AG10803 (cell line): Measurements from ENCODE around the gene TEKT3.
A peak's percentile ranks its signal among the peaks of the same experiment; 100 is the strongest.

Experiments
- DNase-seq: peaks from one replicate; pipeline ENCODE4 v3.0.0; 2010; ENCODE audit warnings: low read depth
- H3K4me3 ChIP-seq: 2 replicates; pipeline ENCODE4 v1.5.1; 2011; ENCODE audit warnings: mild to moderate bottlenecking, low read length, control low read depth
- TF ChIP-seq, protein P1 (sequence below): conservative IDR thresholded peaks from 2 replicates; pipeline ENCODE4 v1.5.1; 2011; ENCODE audit warnings: mild to moderate bottlenecking, low read length, control low read depth, inconsistent platforms

TEKT3 gene

DNA sequence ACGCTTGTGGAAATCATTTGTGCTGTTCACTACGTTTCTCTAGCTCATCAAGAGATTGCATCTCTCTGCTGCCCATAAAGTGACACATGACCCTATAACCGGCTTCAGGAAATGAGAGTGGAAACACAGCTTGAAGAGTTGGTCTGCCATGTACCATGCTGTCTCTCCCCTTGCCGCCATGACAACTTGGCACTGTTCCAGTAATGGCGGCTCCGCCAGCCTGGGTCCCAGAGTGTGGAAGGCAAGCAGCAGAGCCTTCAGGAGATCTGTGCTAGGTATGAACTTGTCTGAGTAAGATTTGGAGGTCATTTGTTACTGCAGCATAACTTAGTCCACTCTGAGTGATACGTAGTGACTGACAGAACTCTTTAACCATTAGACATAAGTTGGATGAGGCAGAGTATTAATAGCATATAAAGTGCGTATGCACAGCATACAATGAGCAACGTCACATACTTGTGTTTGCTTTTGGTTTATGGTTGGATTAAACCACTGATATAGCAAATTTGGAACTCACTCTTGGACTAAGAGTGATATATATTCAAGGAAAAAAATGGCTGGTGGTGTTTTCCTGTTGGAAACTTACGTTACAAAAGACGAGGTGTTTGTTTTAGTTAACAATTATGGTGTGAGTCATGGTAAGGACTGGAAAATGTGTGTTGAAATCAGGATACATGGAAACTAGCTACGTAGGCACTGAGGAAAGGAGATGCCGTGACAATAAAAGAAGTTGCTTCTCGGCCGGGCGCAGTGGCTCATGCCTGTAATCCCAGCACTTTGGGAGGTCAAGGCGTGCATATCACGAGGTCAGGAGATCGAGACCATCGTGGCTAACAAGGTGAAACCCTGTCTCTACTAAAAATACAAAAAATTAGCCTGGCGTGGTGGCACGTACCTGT lies 51.9 kb downstream of the TEKT3 start:
- peak; percentile 22 for DNase-seq
- TF ChIP-seq, protein P1, sequence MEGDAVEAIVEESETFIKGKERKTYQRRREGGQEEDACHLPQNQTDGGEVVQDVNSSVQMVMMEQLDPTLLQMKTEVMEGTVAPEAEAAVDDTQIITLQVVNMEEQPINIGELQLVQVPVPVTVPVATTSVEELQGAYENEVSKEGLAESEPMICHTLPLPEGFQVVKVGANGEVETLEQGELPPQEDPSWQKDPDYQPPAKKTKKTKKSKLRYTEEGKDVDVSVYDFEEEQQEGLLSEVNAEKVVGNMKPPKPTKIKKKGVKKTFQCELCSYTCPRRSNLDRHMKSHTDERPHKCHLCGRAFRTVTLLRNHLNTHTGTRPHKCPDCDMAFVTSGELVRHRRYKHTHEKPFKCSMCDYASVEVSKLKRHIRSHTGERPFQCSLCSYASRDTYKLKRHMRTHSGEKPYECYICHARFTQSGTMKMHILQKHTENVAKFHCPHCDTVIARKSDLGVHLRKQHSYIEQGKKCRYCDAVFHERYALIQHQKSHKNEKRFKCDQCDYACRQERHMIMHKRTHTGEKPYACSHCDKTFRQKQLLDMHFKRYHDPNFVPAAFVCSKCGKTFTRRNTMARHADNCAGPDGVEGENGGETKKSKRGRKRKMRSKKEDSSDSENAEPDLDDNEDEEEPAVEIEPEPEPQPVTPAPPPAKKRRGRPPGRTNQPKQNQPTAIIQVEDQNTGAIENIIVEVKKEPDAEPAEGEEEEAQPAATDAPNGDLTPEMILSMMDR = no peak
- H3K4me3 ChIP-seq = no peak overlapping the region

DNA sequence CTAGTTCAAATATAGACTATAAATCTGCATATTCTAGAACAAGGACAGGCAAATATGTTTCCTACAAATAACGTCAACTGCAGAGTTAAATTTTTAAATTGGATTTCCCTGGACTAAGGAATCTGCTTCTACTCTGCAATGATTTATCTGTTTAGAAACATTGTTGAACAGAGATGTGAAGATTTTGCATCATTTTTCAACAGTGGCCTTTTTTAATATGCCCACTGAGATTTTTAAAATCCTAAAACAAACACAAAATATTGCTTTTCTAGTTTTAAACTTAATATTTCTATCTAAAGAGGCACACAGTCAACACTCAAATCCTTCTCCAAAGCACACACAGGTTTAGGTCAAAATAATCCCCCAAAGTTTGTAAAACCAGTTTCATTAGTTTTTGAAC lies 52.5 kb downstream of the TEKT3 start:
- TF ChIP-seq, protein P1 = no peak
- DNase-seq = no peak
- no peak overlapping the region for H3K4me3 ChIP-seq

DNA sequence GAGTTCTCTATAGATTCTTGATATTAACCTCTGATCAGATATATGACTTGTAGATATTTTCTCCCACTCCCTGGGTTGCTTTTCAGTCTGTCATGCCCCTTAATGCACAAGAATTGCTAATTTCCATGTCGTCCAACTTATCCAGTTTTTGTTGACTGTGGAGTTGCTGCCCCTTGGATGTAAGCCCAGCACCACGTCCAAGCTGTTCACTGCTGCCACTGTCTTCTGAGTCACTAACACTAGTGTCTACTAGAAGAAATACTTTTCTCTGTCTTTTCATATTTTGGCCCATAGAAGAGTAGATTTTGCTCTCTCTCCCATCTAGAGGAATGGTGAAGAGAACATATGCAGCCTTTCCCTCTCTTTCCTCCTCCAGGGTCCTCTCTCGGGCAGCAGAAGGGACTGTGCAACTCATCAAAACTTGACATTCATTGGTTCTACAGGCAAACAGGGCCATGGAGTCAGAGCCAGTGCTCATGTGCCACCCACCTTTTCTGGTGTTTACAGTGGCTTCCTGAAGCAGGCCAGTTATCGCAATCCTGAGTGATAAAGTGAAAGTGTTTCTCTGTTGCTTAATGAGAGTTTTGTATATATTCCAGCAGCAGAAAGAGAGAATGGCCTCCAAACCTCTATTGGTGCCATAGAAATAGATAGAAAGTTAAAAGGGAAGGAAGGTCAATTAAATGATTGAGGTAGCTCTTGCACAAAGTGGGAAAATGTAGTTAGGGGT lies 53.7 kb downstream of the TEKT3 start:
- TF ChIP-seq, protein P1 = no peak
- no peak overlapping the region for H3K4me3 ChIP-seq
- peak; percentile 39 for DNase-seq

DNA sequence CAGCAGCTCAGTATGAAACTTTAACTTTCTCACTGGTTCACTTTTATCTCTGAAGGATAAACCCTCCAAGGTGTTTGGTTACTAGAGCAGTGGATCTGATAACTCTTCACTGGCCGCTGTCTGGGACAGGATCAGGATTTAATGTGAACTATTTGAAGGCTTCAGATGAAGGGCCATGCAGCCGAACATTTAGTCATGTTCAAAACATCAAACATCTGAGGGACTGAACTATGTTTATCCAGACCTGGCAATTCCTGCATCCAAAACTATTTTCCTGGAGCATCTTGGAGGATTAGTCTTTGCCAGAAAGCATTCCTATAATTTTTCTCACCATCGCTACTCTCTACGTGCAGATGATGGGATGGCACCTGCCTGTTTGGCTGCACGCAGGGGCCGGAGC lies 55.9 kb downstream of the TEKT3 start:
- TF ChIP-seq, protein P1 = no peak
- no peak for DNase-seq
- H3K4me3 ChIP-seq = no peak overlapping the region

DNA sequence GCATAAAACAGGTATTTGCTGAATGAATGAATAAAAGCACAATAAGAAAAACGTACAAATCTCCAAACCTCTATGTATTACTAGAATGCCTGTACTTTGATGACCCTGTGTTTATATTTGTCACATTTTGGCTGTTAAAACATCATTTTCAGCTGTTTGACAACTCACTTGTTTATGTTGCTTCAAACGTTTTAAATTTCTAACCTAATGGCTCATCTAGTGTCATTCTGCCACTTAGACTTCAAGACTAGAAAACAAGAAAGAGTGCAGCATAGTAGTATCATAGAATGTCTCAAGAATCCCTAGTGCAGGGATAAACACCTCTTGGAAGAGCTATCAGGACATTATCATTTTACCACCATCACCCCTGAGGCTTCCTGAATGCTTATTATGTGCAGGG lies 56.9 kb downstream of the TEKT3 start:
- DNase-seq = no peak
- H3K4me3 ChIP-seq = no peak overlapping the region
- TF ChIP-seq, protein P1 = no peak

DNA sequence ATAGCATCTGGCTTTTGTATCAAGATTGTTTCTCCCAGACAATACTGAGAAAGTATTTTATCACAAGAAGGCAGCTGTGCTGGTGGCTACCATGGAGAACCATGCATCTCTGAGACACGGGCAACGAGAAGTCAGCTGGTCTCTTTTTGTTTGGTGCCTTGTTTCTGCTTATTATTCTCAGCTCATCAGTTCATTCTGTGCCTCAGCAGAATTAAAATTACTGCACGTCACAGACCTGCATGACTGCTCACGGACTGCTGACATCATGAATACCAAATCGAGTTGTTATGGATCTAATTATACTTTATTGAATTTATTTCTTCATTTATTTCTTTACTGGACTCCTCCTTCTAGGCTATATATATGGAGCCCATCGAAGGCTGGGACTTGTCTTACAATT lies 57.3 kb downstream of the TEKT3 start:
- no peak overlapping the region for H3K4me3 ChIP-seq
- DNase-seq = no peak
- TF ChIP-seq, protein P1 = no peak
